ENCODE results near the gene SLC16A12.

SLC16A12 gene

GRCh38 chr10:89481662-89482061, 53.7 kb downstream of the SLC16A12 start:
- H3K4me3 ChIP-seq (ENCODE audit: low read depth, low read length) = no peak overlapping the region
- peak; percentile 98 for DNase-seq (ENCODE audit: low read depth)
- TF ChIP-seq, protein P1, sequence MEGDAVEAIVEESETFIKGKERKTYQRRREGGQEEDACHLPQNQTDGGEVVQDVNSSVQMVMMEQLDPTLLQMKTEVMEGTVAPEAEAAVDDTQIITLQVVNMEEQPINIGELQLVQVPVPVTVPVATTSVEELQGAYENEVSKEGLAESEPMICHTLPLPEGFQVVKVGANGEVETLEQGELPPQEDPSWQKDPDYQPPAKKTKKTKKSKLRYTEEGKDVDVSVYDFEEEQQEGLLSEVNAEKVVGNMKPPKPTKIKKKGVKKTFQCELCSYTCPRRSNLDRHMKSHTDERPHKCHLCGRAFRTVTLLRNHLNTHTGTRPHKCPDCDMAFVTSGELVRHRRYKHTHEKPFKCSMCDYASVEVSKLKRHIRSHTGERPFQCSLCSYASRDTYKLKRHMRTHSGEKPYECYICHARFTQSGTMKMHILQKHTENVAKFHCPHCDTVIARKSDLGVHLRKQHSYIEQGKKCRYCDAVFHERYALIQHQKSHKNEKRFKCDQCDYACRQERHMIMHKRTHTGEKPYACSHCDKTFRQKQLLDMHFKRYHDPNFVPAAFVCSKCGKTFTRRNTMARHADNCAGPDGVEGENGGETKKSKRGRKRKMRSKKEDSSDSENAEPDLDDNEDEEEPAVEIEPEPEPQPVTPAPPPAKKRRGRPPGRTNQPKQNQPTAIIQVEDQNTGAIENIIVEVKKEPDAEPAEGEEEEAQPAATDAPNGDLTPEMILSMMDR (conservative IDR thresholded peaks at IDR 0.05; ENCODE audit: low read depth, low read length) = no peak

DNA sequence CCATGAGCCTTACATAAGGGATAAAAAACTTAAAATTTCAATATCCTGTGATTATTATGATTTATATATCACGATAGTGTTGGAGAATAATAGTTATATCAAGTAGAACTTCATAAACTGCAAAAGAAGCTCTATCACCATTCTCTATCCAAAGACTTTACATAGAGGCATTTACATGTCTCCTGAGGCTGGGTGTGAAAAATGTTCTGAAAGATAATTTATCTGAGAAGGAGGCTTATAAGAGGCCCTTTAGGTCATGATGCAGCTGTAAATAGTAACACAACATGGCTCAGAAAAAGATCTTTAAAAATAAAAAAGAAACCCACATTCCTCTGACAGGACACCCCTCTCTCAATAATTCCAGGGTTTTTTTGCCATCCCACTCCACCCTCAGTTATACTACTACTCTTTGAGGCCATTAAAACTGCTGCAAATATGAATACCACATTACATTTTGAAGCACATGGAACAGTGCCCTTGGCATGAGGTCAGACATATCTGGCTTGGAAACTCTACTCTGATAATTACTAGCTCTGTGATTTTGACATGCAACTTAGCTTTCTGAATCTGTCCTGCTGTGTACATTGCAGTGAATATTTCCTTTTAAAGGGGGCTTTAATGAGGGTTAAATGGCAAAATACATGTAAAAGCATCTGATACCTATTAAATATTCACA, 55.5 kb downstream of the SLC16A12 start:
- H3K4me3 ChIP-seq (ENCODE audit: low read depth, low read length) = no peak overlapping the region
- peak; percentile 66 for DNase-seq (ENCODE audit: low read depth)
- TF ChIP-seq, protein P1 (conservative IDR thresholded peaks at IDR 0.05; ENCODE audit: low read depth, low read length) = no peak

GRCh38 chr10:89478739-89479654, 56.4 kb downstream of the SLC16A12 start:
- no peak overlapping the region for H3K4me3 ChIP-seq (ENCODE audit: low read depth, low read length)
- TF ChIP-seq, protein P1 (conservative IDR thresholded peaks at IDR 0.05; ENCODE audit: low read depth, low read length) = no peak
- peak; percentile 71 for DNase-seq (ENCODE audit: low read depth)

GRCh38 chr10:89478085-89478738, 57.2 kb downstream of the SLC16A12 start:
- TF ChIP-seq, protein P1 (conservative IDR thresholded peaks at IDR 0.05; ENCODE audit: low read depth, low read length) = peak; percentile 52
- DNase-seq (ENCODE audit: low read depth) = peak; percentile 99
- H3K4me3 ChIP-seq (ENCODE audit: low read depth, low read length) = no peak overlapping the region

DNA sequence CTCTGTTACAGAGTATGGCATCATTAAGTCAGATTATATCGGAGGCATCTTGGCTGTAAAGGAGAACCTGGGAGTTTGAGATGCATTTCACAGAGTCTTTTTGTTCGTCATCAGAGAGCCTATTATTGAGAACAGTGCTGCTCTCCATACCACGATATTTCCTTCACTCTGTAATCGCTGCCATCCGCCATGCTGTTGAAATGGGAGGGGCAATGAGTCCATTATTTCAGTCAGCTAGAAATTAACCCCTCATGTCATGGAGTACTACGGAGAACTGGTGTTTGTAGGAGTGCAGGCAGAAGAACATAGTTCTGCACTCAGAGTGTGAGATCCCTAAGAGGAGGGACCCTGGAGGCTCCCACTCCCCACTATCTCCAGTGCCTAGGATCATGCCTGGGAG, 59.2 kb downstream of the SLC16A12 start:
- DNase-seq (ENCODE audit: low read depth) = peak; percentile 62
- TF ChIP-seq, protein P1 (conservative IDR thresholded peaks at IDR 0.05; ENCODE audit: low read depth, low read length) = no peak
- no peak overlapping the region for H3K4me3 ChIP-seq (ENCODE audit: low read depth, low read length)

- H3K4me3 ChIP-seq (ENCODE audit: low read depth, low read length) = no peak overlapping the region
- TF ChIP-seq, protein P1 (conservative IDR thresholded peaks at IDR 0.05; ENCODE audit: low read depth, low read length) = no peak
- DNase-seq (ENCODE audit: low read depth) = peak; percentile 83
Observed at GRCh38 chr10:89475591-89475998, 59.8 kb downstream of the SLC16A12 start.

All from choroid plexus epithelial cell (primary cell).